Panc1 (cell line): ENCODE results near the gene DIAPH3. TPM values are rescaled to one million over a fixed set of nuclear protein-coding genes. Genes with fewer than 3 reads are reported as not detected.

Experiments
- ATAC-seq: fragments of 200-7000 bp; cut with Tn5 transposase; 2 replicates; pipeline ENCODE4 v1.9.1; 2020; ENCODE audit warnings: mild to moderate bottlenecking, moderate library complexity
- BruUV-seq: library from RNA; stranded (reverse); fragments of 400-500 nt; replicated peaks from 2 replicates; lab custom pipeline; 2021; lab: Mats Ljungman, UMichigan
- CTCF ChIA-PET: fragments of 300-600 bp; sonication (Branson Sonifier 250); formaldehyde crosslinking; loops from one replicate; lab custom pipeline; 2022; ENCODE audit warnings: antibody characterized with exemption; lab: Charles Lee
- POLR2A ChIA-PET: fragments of 300-600 bp; sonication (Branson Sonifier 250); formaldehyde crosslinking; loops from one replicate; lab custom pipeline; 2022; ENCODE audit warnings: antibody characterized with exemption; lab: Charles Lee
- DNase-seq: peaks from one replicate; pipeline ENCODE4 v3.0.0-alpha.2; 2010; ENCODE audit warnings: low read depth, low spot score
- H3K27ac ChIP-seq: 2 replicates; pipeline ENCODE4 v1.5.1; 2011; ENCODE audit warnings: mild to moderate bottlenecking, low read length, inconsistent platforms
- H3K27me3 ChIP-seq: fragments of 200-500 bp; sonication (Bioruptor generic); 2 replicates; pipeline ENCODE4 v1.6.0; 2014; ENCODE audit warnings: low read length, inconsistent platforms; ENCODE audit not compliant: control insufficient read depth, insufficient read depth
- H3K36me3 ChIP-seq: fragments of 200-500 bp; sonication (Bioruptor generic); 2 replicates; pipeline ENCODE4 v1.5.1; 2014; ENCODE audit warnings: inconsistent platforms, mild to moderate bottlenecking, low read length, moderate library complexity; ENCODE audit not compliant: control insufficient read depth, insufficient read depth
- H3K4me1 ChIP-seq: 2 replicates; pipeline ENCODE4 v1.5.1; 2011; ENCODE audit warnings: inconsistent platforms, mild to moderate bottlenecking, low read length, moderate library complexity; ENCODE audit not compliant: control insufficient read depth, insufficient read depth
- H3K4me3 ChIP-seq, 2 experiments: 2 replicates each; pipeline ENCODE4 v1.5.1; 2011 to 2012; ENCODE audit warnings: low read depth in 2 of 2, low read length in 2 of 2, mild to moderate bottlenecking in 2 of 2, inconsistent platforms in 1 of 2, moderate library complexity in 1 of 2
- H3K9me3 ChIP-seq: fragments of 200-500 bp; sonication (Bioruptor generic); 2 replicates; pipeline ENCODE4 v1.5.1; 2014; ENCODE audit warnings: low read depth, mild to moderate bottlenecking, inconsistent platforms, low read length, moderate library complexity; ENCODE audit not compliant: control insufficient read depth, insufficient read depth
- CTCF ChIP-seq: fragments of 450-650 bp; IDR thresholded peaks from 2 replicates; pipeline ENCODE4 v1.5.1; 2017; ENCODE audit warnings: mild to moderate bottlenecking
- POLR2AphosphoS5 ChIP-seq: IDR thresholded peaks from 2 replicates; pipeline ENCODE4 v1.6.1; 2012; ENCODE audit warnings: mild to moderate bottlenecking, low read depth, low read length, moderate library complexity
- SIN3A ChIP-seq: IDR thresholded peaks from 2 replicates; pipeline ENCODE4 v1.6.1; 2012; ENCODE audit warnings: low read depth, mild to moderate bottlenecking, low read length, moderate library complexity, borderline replicate concordance; ENCODE audit not compliant: insufficient read depth
- TCF7L2 ChIP-seq: IDR thresholded peaks from 2 replicates; pipeline ENCODE4 v1.6.1; 2011; ENCODE audit warnings: mild to moderate bottlenecking, low read depth, low read length, inconsistent platforms
- in situ Hi-C: cut with HindIII; loops from 2 replicates; pipeline ENCODE4 v1.10.0; 2016; ENCODE audit warnings: low sequenced_read_pairs, low pct_unique_long_range_greater_than_20kb
- intact Hi-C: fragments of 100-400 bp; cut with micrococcal nuclease; formaldehyde crosslinking; loops from one replicate; pipeline ENCODE4 v1.10.0; 2022; ENCODE audit not compliant: unreplicated experiment
- total RNA-seq: library from RNA; stranded (reverse); gene quantifications from one replicate; pipeline ENCODE4 v1.2.1, GENCODE V29; 2021; ENCODE audit not compliant: unreplicated experiment
- TF ChIP-seq, protein P1 (sequence below), 2 experiments: IDR thresholded peaks; 2 replicates each; pipeline ENCODE4 v1.6.1; 2011 to 2012; ENCODE audit warnings: low read depth in 2 of 2, control low read depth in 1 of 2, low read length in 1 of 2, mild to moderate bottlenecking in 1 of 2, moderate library complexity in 1 of 2; ENCODE audit not compliant: insufficient read depth in 1 of 2

Gene DIAPH3
- total RNA-seq, 1 experiment from 2014 or later = 15.4 TPM

DNA sequence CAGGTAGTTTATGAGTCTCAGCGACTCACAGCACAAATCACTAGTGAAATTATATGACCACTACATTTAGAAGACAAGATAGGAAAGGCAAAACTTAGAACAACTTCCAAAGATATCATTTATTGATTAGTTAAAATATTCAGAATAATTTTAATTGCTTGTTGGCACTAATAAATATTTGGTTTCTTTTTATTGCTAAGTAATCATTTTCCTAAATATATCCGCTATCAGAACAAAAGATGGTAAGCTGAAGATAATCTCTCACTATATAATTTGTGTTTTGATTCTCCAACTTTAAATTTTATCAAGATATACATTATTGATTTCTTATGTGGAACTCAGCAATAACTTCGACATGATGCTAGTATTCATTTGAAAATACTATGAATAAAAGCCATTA, 248.5 kb downstream of the DIAPH3 start:
- H3K9me3 ChIP-seq = no peaks in the 10 kb centered on the region
- in situ Hi-C loops (no loop called here), intact Hi-C loops (no loop called here)
- BruUV-seq = no TSS peak
- H3K27ac ChIP-seq = no peak overlapping the region
- TF ChIP-seq TCF7L2 = no peak
- ChIA-PET CTCF (no interaction called here), POLR2A (no interaction called here)
- no peak for ATAC-seq
- H3K4me1 ChIP-seq = no peaks in the 10 kb centered on the region
- no peaks in the 10 kb centered on the region for H3K27me3 ChIP-seq
- no peaks in the 10 kb centered on the region for H3K36me3 ChIP-seq
- DNase-seq = no peak
- no peak overlapping the region for H3K4me3 ChIP-seq

DNA sequence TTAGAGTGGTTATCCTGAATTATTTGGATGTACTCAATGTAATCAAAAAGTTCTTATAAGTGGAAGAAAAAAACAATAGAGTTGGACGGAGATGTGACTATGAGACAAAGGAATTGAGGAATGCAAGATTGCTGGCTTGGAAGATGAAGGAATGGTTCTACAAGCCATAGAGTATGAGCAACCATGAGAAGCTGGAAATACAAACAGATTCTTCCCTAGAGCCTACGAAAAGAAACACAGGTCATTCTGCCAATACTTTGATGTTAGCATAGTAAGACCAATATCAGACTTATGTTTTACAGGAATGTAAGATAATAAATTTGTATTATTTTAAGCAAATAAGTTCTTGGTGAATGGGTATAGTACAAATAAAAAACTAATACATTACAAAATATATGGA, 249.2 kb downstream of the DIAPH3 start:
- ChIA-PET POLR2A (no interaction called here), CTCF (no interaction called here)
- BruUV-seq = no TSS peak
- H3K27me3 ChIP-seq = no peaks in the 10 kb centered on the region
- no peak overlapping the region for H3K4me3 ChIP-seq
- no peaks in the 10 kb centered on the region for H3K9me3 ChIP-seq
- intact Hi-C loops = no loop called here
- in situ Hi-C loops = no loop called here
- H3K4me1 ChIP-seq = no peaks in the 10 kb centered on the region
- no peaks in the 10 kb centered on the region for H3K36me3 ChIP-seq
- ATAC-seq = no peak
- TF ChIP-seq CTCF (no peak), TCF7L2 (no peak), POLR2AphosphoS5 (no peak), SIN3A (no peak)
- TF ChIP-seq, protein P1, sequence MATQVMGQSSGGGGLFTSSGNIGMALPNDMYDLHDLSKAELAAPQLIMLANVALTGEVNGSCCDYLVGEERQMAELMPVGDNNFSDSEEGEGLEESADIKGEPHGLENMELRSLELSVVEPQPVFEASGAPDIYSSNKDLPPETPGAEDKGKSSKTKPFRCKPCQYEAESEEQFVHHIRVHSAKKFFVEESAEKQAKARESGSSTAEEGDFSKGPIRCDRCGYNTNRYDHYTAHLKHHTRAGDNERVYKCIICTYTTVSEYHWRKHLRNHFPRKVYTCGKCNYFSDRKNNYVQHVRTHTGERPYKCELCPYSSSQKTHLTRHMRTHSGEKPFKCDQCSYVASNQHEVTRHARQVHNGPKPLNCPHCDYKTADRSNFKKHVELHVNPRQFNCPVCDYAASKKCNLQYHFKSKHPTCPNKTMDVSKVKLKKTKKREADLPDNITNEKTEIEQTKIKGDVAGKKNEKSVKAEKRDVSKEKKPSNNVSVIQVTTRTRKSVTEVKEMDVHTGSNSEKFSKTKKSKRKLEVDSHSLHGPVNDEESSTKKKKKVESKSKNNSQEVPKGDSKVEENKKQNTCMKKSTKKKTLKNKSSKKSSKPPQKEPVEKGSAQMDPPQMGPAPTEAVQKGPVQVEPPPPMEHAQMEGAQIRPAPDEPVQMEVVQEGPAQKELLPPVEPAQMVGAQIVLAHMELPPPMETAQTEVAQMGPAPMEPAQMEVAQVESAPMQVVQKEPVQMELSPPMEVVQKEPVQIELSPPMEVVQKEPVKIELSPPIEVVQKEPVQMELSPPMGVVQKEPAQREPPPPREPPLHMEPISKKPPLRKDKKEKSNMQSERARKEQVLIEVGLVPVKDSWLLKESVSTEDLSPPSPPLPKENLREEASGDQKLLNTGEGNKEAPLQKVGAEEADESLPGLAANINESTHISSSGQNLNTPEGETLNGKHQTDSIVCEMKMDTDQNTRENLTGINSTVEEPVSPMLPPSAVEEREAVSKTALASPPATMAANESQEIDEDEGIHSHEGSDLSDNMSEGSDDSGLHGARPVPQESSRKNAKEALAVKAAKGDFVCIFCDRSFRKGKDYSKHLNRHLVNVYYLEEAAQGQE (IDR thresholded peaks at IDR 0.05; ENCODE audit: insufficient read depth in 1 of 2, low read depth in 2 of 2, low read length in 1 of 2) = no peak
- H3K27ac ChIP-seq = no peak overlapping the region
- DNase-seq = no peak

GRCh38 chr13:59906413-59907049, 257.2 kb downstream of the DIAPH3 start:
- no peak for DNase-seq
- Histone ChIP-seq H3K9me3 (no peaks in the 10 kb centered on the region), H3K27me3 (no peaks in the 10 kb centered on the region), H3K4me3 (no peak overlapping the region), H3K36me3 (no peaks in the 10 kb centered on the region), H3K4me1 (no peaks in the 10 kb centered on the region), H3K27ac (no peak overlapping the region)
- ChIA-PET CTCF (no interaction called here), POLR2A (no interaction called here)
- in situ Hi-C loops (no loop called here), intact Hi-C loops (loop anchor here (2.0 kb wide), 1 partner anchor 226 kb away; no protein-coding TSS in a partner anchor)
- no TSS peak for BruUV-seq
- TF ChIP-seq POLR2AphosphoS5 (no peak), CTCF (peak; percentile 54; the same call in 1 of the 2 replicates), TCF7L2 (no peak), SIN3A (no peak)
- TF ChIP-seq, protein P1 (IDR thresholded peaks at IDR 0.05; ENCODE audit: insufficient read depth in 1 of 2, low read depth in 2 of 2, low read length in 1 of 2) = no peak
- no peak for ATAC-seq
